KMS-11 (cell line): ENCODE data around the gene TSPEAR.

Experiments used
- H2AFZ ChIP-seq: fragments of 200-600 bp; sonication (generic); 2 replicates; pipeline ENCODE4 v1.6.1; 2016; ENCODE audit warnings: antibody characterized with exemption, mixed run types, low read depth
- H3K27ac ChIP-seq: fragments of 200-600 bp; sonication (generic); 2 replicates; pipeline ENCODE4 v1.6.1; 2016; ENCODE audit warnings: mild to moderate bottlenecking, mixed run types
- H3K27me3 ChIP-seq: fragments of 200-600 bp; sonication (generic); 2 replicates; pipeline ENCODE4 v1.6.1; 2017; ENCODE audit warnings: mild to moderate bottlenecking, low read depth, mixed run types, moderate library complexity; ENCODE audit not compliant: insufficient read depth
- H3K36me3 ChIP-seq: fragments of 200-600 bp; sonication (generic); 2 replicates; pipeline ENCODE4 v1.6.1; 2017; ENCODE audit warnings: mild to moderate bottlenecking, mixed run types; ENCODE audit not compliant: insufficient read depth
- H3K4me1 ChIP-seq: fragments of 200-600 bp; sonication (generic); 2 replicates; pipeline ENCODE4 v1.6.1; 2016; ENCODE audit warnings: mild to moderate bottlenecking, low read depth, mixed run types; ENCODE audit not compliant: poor library complexity, severe bottlenecking
- H3K4me2 ChIP-seq: fragments of 200-600 bp; sonication (generic); 2 replicates; pipeline ENCODE4 v1.7.0; 2016; ENCODE audit warnings: mild to moderate bottlenecking, mixed run types
- H3K4me3 ChIP-seq: fragments of 200-600 bp; sonication (generic); IDR thresholded peaks from 2 replicates; pipeline ENCODE4 v1.6.1; 2017; ENCODE audit warnings: low read depth, low read length, mixed read lengths; ENCODE audit not compliant: insufficient read depth
- H3K79me2 ChIP-seq: fragments of 200-600 bp; sonication (generic); 2 replicates; pipeline ENCODE4 v1.6.1; 2016; ENCODE audit warnings: low read depth, mixed run types; ENCODE audit not compliant: insufficient read depth
- H3K9ac ChIP-seq: fragments of 200-600 bp; sonication (generic); 2 replicates; pipeline ENCODE4 v1.6.1; 2016; ENCODE audit warnings: mild to moderate bottlenecking, mixed run types
- H4K20me1 ChIP-seq: fragments of 200-600 bp; sonication (generic); 2 replicates; pipeline ENCODE4 v1.6.1; 2016; ENCODE audit warnings: mild to moderate bottlenecking, mixed run types; ENCODE audit not compliant: insufficient read depth
- CTCF ChIP-seq: fragments of 200-600 bp; sonication (generic); conservative IDR thresholded peaks from 2 replicates; pipeline ENCODE4 v1.6.1; 2017; ENCODE audit warnings: low read depth, mild to moderate bottlenecking, antibody characterized with exemption, low read length, moderate library complexity, mixed read lengths

Gene TSPEAR

GRCh38 chr21:44711327-44712202 is at the start of gene TSPEAR:
Gene TSPEAR, minus strand, starts transcription at chr21:44711572. Its CDS starts 58 bp downstream, at chr21:44711514.
- Histone ChIP-seq H2AFZ (no peak within 1 kb of the TSS), H3K27ac (no peak within 1 kb of the TSS)

DNA sequence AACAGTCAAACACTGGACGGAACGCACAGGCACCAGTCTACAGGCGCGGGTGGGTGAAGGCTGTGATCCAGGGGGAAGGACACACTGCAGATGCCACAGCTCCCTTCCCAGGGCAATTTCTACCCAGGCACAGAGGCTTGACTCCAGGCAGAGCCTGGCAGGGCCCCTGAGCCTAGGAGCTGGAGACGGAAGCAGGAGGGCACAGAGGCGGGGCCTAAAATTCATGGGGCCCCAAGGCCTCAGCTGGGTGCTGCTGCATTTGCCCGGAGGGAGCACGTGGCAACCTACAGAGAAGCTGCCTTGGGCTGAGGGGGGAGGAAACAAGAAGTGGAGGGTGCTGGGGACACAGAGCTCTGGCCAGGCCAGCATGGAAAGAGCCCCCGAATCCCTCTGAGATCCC is 49.0 kb upstream of the TSPEAR start:
- Histone ChIP-seq H4K20me1 (no peaks in the 10 kb centered on the region), H3K27me3 (peaks cover 55% of the 10 kb centered on the region), H3K79me2 (no peaks in the 10 kb centered on the region), H3K4me2 (no peak overlapping the region), H3K4me1 (peaks cover 8% of the 10 kb centered on the region), H2AFZ (no peak overlapping the region), H3K36me3 (no peaks in the 10 kb centered on the region), H3K4me3 (no peak overlapping the region), H3K27ac (no peak overlapping the region), H3K9ac (no peak overlapping the region)
- no peak for TF ChIP-seq CTCF

More at GRCh38 chr21:44711327-44712202, at the start of gene TSPEAR:
- Histone ChIP-seq H3K27me3 (peaks cover 92% of the 10 kb centered on the region), H4K20me1 (no peaks in the 10 kb centered on the region), H3K4me3 (no peak within 1 kb of the TSS), H3K9ac (no peak within 1 kb of the TSS), H3K4me2 (no peak within 1 kb of the TSS), H3K79me2 (no peaks in the 10 kb centered on the region), H3K36me3 (no peaks in the 10 kb centered on the region), H3K4me1 (no peaks in the 10 kb centered on the region)
- TF ChIP-seq CTCF, result no peak

DNA sequence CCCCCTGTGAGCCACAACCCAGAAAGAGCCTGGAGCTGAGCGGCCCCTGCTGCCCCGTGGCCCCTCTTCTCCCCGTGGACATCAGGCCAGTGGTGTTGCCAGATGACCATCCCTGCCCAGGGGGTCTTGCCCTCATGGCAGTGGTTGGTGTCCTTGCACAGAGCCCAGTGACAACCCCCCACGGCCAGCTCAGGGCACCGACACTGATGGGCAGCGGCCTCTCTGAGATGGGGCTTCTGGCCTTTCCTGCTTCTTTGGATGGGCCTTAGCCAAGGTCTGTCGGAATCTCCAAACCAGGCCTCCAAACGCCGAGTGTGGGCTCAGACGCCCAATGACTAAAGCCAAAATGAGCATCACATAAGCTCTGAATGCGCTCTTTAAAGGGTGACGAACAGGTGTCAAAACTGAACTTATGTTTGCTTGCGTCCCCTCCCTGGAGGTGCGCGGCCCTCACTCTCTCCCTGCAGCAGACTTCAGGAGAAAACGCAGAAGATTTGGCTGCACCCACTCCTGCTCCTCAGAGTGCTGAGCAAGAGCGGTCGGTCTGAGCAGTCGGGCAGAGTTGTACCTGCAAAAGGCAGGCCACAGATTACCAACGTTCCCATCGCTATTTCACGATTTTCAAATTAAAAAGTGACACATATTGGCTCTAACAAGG is 48.4 kb upstream of the TSPEAR start:
- no peak overlapping the region for H2AFZ ChIP-seq
- peaks cover 2% of the 10 kb centered on the region for H3K4me1 ChIP-seq
- no peak overlapping the region for H3K4me2 ChIP-seq
- H3K27me3 ChIP-seq, result peaks cover 62% of the 10 kb centered on the region
- H3K36me3 ChIP-seq, result no peaks in the 10 kb centered on the region
- H3K27ac ChIP-seq, result no peak overlapping the region
- H3K79me2 ChIP-seq, result no peaks in the 10 kb centered on the region
- H3K9ac ChIP-seq, result no peak overlapping the region
- no peaks in the 10 kb centered on the region for H4K20me1 ChIP-seq
- TF ChIP-seq CTCF, result no peak
- H3K4me3 ChIP-seq, result no peak overlapping the region

DNA sequence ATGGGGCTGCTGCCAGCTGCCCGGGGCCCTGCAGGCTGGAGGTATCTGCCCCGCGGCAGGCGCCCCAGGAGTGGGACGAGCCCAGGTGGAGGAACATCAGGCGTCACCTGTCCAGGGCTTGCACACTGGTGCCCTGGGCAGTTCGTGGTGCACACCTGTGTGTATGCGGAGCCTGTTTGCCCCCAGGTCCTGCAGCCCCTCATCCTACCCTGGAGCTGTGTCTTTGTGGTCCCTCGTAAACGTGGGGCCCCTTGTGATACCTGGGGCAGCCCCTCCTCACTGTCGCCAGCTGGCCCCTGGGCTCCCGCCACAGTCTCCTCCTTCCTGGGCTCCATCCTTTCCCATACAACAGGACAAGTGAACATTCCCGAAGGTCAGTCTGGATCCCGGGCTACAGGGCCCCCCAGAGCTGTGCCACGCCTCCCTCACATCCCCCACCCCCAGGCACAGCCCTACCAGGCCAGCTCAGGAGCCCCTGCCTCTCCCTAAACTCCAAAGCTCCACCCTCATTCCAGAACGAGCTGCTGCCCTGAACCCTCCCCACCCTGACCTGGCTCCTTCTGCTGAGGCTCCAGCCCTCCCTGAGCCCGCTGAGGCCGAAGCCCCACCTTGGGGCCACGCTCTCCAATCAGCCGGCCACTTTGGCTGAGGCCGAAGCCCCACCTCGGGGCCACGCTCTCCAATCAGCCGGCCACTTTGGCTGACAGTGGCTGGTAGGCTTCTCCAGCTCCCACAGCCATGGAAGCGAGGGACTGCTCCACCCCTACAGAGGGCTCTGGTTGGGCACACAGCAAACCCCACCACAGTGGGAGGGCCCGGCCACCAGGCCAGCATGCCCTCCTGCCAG is 47.6 kb upstream of the TSPEAR start:
- Histone ChIP-seq H3K4me2 (no peak overlapping the region), H3K9ac (no peak overlapping the region), H3K27ac (no peak overlapping the region), H3K79me2 (no peaks in the 10 kb centered on the region), H3K36me3 (no peaks in the 10 kb centered on the region), H3K4me3 (no peak overlapping the region), H2AFZ (no peak overlapping the region), H3K27me3 (peaks cover 67% of the 10 kb centered on the region), H3K4me1 (no peaks in the 10 kb centered on the region), H4K20me1 (no peaks in the 10 kb centered on the region)
- TF ChIP-seq CTCF, result no peak
